Fibroblast of skin of left quadriceps (primary cell): Measurements from ENCODE around the gene SF3B2.
"Not testable (repeated sequence)": the region's sequence is repeated elsewhere in the genome, so short reads cannot be mapped to it uniquely, and the experiment has no call there.

Experiments
- DNase-seq, 2 experiments: peaks; one replicate each; pipeline ENCODE4 v3.0.0-alpha.2; 2013; ENCODE audit warnings: low read depth in 2 of 2

SF3B2 gene, protein sequence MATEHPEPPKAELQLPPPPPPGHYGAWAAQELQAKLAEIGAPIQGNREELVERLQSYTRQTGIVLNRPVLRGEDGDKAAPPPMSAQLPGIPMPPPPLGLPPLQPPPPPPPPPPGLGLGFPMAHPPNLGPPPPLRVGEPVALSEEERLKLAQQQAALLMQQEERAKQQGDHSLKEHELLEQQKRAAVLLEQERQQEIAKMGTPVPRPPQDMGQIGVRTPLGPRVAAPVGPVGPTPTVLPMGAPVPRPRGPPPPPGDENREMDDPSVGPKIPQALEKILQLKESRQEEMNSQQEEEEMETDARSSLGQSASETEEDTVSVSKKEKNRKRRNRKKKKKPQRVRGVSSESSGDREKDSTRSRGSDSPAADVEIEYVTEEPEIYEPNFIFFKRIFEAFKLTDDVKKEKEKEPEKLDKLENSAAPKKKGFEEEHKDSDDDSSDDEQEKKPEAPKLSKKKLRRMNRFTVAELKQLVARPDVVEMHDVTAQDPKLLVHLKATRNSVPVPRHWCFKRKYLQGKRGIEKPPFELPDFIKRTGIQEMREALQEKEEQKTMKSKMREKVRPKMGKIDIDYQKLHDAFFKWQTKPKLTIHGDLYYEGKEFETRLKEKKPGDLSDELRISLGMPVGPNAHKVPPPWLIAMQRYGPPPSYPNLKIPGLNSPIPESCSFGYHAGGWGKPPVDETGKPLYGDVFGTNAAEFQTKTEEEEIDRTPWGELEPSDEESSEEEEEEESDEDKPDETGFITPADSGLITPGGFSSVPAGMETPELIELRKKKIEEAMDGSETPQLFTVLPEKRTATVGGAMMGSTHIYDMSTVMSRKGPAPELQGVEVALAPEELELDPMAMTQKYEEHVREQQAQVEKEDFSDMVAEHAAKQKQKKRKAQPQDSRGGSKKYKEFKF

DNA sequence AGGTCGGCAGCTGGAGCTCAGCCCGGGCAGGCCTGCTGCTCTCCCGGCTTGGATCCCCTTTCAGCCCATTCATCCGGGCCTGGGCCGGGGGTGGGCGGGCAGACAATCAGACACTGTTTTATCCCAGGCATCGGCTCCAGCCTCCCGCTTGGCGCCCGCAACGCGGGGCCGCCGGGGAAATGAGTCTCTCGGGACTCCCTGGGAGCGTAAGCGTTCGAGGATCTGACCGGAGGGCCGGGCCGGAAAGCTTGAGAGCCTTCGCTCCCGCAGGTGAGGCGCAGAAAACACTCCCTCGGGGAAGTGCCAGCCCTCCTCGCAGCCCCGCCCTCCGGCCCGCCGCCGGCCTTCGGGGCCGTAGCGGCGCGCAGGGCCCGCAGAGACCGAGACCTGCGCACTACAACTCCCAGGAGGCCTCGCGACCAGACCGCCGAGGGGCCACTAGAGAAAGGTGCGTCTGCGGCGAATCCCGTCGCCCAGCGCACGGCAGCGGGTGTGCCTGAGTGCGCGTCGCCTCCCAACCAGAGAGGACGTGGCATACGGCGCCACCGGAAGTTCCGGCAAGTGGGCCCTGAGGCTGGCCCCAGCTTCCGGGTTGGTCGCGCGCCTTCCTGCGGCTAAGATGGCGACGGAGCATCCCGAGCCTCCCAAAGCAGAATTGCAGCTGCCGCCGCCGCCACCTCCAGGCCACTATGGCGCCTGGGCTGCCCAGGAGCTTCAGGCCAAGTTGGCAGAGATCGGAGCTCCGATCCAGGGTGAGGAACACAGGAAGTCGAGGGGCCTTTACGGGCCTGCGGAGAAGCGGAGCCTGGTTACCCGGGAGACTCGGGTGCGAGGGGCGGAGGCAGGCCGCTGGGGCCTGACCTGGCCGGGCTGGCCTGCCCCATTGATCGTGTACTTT, at the start of gene SF3B2:
SF3B2 (plus strand) TSS at position 599 of the 898 bp plus-strand sequence; CDS start at position 620, 21 bp downstream.
- DNase-seq: peak; percentile 96

DNA sequence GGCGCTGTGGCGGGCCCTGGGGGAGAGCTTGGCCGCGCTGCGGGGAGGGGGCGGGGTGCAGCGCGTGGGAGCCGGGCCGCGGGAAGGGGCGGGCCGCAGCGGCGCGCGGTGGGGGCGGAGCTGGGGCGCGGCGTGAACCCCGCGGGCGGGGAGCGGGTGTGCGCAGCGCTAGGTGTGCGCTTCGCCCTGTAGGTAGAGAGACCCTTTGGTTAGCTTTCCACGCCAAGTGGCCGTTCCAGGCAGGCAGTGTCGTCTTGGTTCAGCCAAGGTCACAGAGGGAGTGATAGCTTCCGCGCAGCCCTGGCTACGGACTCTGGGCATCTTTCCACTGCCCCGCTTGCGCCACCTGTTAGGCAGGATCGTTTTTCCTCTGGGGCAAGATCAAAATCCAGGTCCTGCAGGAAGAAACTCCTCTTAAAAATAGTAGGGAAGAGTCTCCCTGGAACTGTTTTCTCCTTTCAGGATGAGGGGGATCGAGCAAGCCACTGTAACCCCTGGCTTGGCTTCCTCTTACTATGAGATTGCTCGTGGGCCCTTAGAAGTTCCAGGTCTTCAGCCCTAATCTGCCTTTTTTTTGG, 49.4 kb upstream of the SF3B2 start:
- no peak for DNase-seq

DNA sequence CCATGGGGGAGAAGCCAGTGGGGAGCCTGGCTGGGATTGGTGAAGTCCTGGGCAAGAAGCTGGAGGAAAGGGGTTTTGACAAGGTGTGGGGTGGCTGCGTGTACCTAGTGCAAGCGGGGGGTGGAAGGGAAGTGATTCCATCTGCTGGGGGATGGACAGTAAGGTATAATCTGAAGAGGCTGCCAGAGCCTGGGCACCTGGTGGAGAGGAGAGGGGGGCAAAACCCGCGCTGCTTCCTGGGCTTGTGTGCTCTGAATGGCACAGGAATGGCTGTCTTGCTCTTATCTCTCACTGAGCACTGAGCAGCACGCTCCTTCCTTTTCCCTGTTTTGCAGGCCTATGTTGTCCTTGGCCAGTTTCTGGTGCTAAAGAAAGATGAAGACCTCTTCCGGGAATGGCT, 48.9 kb upstream of the SF3B2 start:
- no peak for DNase-seq

DNA sequence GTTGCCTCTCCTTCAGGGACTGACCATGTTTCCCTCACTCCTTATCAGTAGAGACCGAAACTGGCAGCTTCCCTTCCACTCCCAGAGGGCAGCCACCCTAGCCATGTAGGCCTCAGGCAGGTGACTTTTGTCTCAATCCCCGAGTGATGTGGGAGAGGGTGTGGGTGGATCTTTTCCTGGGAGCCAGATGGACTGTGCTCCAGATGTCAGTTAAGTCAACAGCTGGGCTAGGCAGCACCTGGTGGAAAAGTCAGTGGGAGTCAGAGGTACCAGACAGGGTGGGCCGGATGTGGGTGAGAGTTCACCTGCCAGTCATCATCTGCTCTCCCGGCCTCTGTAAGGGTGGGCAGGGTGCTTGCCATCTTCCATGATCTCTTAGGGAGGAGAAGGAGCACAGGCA, 48.0 kb upstream of the SF3B2 start:
- DNase-seq: no peak

DNA sequence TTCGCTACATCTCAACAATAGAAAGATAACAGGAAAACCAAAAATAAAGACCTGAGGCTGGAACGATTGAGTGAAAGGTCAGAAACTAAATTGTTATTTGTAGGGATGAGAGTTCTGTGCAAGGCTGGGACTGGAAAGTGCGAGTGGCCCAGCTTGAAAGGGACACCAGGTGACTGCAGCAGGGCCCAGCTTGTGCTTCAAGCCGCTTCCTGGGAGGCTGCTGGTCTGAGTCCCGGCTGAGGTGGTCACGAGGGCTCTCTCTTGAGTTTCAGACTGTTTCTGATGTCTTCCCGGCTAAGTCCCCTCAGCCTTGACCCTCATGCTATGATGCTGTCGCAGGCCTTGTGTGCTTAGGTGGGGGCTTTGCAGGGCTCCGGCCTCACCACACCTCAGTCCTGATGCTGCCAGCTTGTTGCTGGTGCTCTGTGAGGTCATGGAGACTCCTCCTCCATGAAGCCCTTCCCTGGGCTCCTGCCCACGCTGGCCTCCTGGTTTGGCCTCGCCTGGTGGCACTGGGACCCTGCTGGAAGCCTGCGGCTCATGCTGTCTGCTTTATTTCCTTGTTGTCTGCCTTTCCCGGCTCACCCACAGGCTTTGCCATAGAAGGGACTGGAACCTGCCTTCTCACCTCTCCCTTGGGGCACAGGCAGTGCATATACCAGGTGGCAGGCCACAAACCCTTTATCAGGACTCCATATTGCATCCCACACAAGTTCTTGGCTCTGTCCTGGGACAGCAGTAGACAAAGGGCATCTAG, 45.9 kb upstream of the SF3B2 start:
- DNase-seq: no peak

DNA sequence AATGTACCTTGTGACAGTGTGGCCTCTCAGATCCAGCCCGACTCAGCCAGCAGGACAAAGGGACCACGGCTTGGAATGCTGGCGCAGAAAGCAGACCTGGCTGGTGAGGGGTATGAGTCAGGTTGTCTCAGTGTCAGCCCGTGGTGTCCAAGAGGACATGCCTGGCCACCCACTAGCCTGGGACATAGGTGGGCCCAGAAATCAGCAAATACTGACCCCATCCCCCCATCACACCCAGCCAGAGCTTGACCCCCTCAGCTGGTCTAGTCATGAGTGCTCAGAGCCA, 45.3 kb upstream of the SF3B2 start:
- no peak for DNase-seq

DNA sequence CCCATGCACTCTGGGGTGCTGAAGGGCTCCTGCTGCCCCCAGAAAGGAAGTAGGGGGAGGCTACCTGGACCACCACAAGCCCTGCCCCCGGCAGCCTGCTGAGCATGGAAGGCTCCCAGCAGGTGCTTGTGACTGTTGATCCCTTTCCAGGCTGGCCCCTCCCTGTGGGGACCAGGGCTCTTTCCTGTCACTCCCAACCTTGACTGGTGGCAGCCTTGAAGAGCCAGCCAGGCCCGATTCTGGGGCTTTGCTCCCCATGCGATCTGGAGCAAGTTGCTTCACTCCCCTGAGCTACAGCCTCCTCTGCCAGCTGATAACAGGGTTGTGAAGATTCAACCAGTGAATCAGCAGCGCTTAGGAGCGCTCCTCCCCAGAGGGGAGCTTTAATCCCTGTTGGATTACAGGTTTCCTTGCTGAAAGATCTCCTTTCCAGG, 44.9 kb upstream of the SF3B2 start:
- DNase-seq: no peak

DNA sequence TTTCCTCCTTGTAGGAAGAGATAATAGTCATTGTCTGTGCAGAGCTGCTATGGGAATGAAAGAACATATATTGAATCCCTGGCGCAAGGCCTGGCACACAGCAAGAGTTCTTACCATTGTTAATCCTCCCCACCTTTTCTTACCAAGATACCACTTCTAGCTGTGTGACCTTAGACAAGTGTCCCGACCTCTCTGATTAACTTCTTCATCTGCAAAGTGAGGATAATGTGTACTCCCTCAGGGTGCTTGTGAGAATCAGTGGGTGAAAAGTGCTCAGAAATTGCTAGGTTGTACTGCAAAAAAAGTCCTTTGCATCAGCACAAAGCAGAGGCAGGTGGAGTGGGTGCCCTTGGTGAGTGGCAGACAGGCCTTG, 44.1 kb upstream of the SF3B2 start:
- DNase-seq: no peak

DNA sequence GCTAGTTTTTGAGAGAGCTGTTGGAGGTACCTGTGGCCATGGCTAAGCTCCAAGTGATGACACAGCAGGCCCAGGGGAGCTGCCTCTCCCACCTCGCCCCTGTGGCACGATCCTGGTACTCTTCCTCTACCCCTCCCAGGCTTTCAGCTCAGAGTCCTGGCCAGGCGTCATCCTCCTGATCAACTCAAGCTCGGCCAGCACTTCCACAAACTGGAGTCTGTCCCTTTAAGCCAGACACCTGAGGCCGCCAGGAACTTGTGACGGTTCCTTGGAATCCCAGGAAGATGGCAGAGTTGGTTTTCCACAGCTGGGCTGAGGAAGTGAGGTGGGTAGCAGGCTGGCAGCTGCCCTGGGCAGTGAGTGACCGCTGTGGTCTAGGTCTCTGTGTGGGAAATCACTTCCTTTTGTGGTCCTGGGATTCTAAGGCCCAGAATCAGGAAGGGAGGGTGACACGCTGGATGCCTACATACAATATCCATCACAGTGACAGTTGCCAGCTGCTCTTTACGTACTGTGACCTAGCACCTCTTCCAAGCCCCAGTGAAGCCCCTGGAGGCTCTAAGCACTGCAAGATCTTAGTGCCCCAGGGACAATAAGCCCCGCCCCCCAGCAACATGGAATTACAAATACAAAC, 43.6 kb upstream of the SF3B2 start:
- no peak for DNase-seq

DNA sequence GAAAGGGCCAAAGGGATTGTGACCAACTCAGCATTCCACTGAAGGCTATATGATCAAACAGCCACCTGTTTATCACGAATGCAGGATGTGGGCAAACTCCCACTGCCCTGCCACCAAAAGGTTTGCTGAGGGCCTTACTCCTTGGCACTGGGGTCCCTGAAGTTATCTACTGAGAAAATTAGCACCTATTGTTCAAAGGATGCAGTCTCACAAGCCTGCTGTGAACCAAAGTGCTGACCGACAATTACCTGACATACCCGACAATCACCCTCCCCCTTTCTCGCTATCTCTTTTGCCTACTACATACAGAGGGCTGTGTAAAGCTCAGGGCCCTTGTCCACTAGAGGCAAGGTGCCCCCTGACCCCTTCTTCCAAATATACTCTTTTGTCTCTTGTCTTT, 42.1 kb upstream of the SF3B2 start:
- DNase-seq: not testable (repeated sequence)

DNA sequence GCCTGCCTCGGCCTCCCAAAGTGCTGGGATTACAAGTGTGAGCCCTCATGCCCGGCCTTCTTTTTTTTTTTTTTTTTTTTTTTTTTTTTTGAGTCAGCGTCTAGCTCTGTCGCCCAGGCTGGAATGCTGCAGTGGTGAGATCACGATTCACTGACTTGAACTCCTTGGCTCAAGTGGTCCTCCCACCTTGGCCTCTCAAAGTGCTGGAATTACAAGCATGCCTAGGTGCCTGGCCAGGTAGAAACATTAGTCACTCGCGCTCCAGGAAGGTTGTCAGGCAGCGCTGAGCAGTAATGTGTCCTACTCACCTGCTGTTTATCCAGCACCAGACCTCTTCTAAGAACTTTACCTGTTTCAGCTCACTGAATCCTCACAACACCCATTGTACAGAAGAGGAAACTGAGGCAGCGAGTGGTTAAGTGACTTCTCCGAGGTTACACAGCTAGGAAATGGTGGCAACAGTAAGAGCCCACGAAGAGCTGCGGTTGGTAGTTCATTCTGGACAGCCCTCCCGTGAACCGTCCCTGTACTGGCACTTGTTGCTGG, 40.9 kb upstream of the SF3B2 start:
- DNase-seq: no peak

DNA sequence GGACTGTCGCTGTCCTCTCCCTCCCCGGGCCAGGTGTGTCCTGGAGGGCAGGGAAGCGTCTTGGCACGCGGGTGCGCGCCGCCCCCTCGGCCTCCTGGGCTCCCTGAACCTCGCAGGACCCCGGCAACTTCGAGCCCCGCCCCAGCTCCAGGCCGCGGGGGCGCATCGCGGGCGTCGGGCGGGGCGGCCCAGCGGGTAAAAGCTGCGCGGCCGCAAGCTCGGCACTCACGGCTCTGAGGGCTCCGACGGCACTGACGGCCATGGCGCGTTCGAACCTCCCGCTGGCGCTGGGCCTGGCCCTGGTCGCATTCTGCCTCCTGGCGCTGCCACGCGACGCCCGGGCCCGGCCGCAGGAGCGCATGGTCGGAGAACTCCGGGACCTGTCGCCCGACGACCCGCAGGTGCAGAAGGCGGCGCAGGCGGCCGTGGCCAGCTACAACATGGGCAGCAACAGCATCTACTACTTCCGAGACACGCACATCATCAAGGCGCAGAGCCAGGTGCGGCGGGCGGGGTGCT, 40.3 kb upstream of the SF3B2 start, which contains the start of gene CST6:
CST6 (plus strand) TSS at position 224 of the 519 bp plus-strand sequence; CDS start at position 261, 37 bp downstream.
- no peak for DNase-seq

DNA sequence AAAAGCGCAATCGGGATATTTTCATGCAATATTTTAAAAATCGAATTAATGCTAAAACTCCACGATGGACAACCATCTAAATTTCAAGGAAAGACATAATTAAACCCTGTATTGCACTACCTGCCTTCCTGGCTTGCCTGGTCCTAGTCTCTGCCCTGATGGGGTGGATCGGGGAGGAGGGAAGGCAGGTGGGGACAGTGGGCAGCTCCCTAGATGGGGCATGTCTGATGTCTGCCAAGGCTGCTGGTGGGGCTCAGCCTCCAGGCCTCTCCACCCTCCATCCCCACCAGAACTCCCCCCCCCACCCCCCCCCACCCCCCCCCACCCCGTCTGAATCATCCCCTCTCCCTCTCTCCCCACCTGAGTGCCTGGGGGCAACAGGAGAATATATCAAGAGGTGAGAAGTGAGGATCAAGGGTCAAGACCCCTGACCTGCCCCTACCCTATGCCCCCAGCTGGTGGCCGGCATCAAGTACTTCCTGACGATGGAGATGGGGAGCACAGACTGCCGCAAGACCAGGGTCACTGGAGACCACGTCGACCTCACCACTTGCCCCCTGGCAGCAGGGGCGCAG, 39.7 kb upstream of the SF3B2 start:
- DNase-seq: no peak

DNA sequence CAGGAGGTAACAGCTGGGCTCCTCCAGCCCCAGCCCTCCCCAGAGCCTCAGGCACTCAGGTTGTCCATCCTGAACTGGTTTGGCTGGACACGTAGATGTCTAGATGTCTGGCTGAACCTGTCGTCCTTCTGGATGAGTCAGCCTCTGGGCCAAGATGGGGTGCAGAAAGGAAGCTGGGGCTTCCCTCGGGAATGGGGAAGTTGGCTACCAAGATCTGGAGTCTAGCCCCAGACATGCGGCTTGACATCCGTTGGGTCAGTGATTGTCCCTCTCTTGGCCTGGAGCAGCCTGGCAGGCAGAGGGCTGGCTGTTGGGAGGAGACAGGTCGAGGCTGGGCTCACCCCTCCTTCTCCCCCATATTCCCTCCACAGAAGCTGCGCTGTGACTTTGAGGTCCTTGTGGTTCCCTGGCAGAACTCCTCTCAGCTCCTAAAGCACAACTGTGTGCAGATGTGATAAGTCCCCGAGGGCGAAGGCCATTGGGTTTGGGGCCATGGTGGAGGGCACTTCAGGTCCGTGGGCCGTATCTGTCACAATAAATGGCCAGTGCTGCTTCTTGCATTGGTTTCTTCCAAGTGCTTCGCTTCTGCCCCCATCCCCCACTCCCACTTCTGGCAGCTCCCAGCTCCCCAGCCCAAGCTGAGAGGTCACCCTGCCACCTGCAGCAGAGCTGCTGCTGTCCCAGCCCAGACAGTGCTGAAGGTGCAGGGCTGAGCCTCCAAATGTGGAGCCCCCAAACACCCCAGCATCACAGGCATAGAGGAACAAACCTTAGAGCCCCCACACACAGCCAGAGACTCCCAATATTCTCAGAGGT, 39.0 kb upstream of the SF3B2 start:
- DNase-seq: no peak

DNA sequence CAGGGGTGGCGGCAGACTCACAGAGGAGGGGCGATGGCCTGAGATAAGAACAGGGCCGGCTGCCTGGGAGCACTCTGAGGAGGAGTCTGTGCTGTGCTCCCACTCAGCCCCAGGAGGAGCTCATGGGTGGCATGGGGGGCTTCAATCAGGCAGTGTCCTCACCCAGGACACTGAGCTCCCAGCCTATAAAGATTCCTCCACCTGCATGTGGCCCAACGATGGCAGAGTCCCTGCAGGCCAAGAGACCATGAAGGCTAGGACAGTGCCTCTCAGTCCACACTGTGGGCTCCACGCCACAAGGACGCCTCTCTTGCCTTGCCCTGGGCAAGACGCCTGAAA, 38.4 kb upstream of the SF3B2 start:
- DNase-seq: no peak

DNA sequence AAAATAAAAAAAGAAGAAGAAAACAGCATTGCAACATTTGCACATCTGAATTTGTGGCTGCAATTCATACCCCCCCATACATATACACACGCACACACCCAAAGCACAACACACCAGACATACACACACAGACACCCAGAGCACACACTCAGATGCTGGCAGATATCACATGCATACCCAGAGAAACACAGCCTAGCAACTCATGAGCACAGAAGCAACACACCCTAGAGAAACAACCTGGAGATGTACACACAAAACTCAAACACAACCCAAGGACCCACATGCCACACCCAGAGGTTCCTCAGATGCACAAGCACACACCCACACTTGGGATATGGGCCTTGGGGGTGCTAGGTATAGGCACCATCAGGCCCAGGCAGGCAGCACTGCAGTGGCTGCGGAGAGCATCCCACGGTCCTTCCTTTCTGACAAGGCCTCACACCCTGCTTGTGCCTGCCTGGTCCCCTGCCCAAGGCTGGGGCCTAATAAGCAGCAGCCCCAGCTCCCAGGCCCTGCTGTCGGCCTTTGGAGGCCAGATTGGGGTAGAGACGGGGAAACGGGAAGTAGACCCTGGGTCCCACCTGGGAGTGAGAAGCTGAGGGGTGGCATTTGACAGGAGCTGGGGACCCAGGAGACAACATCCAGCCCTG, 37.2 kb upstream of the SF3B2 start:
- DNase-seq: no peak

DNA sequence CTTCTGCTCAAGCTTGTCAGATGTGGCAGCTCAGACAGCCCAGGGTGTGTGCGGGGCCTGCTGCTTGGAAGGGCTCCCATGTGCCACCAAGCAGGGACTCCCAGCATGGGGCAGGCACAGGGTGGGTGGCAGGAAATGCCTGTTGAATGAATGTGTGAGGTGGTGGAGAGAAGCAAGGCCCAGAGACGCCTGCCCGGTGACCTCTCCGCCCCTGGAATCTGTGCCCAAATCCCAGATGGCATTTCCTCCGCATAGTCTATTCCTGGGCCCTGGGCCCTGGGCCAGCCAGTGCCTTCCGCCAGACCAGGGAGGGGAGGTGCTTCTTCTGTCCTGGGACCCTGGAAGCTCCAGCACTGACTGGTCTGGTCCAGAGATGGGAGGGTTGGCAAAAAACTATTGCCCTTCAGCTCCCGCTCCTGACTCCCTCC, 36.7 kb upstream of the SF3B2 start:
- DNase-seq: no peak
